Endothelial cell of umbilical vein (primary cell): ENCODE results near the gene KLC3. TPM values are rescaled to one million over a fixed set of nuclear protein-coding genes. Genes with fewer than 3 reads are reported as not detected.

Experiments used
- BruUV-seq: library from RNA; stranded (reverse); fragments of 400-500 nt; replicated peaks from 2 replicates; lab custom pipeline; 2021; lab: Mats Ljungman, UMichigan
- CTCF ChIA-PET: fragments of 300-600, 350-600 bp; sonication (Branson Sonifier 250); formaldehyde crosslinking; loops from one replicate; lab custom pipeline; 2021; ENCODE audit warnings: antibody characterized with exemption, inconsistent platforms; lab: Charles Lee
- POLR2A ChIA-PET: fragments of 300-600, 350-600 bp; sonication (Branson Sonifier 250); formaldehyde crosslinking; loops from one replicate; lab custom pipeline; 2021; ENCODE audit warnings: antibody characterized with exemption, inconsistent platforms; lab: Charles Lee
- DNase-seq: peaks from one replicate; pipeline ENCODE4 v3.0.0-alpha.2; 2011; ENCODE audit warnings: low read depth, low spot score
- FAIRE-seq: peaks from 2 replicates; lab custom pipeline; 2011; peaks lifted over from hg19 to GRCh38; lab: Jason Lieb, UNC
- H2AFZ ChIP-seq: 2 replicates; pipeline ENCODE4 v1.6.0; 2012; ENCODE audit warnings: low read depth, low read length, control low read depth, inconsistent platforms
- H3K27ac ChIP-seq: 2 replicates; pipeline ENCODE4 v1.5.1; 2011; ENCODE audit warnings: low read depth, mild to moderate bottlenecking, control low read depth, low read length, moderate library complexity; ENCODE audit not compliant: insufficient read depth
- H3K27me3 ChIP-seq, 2 experiments: 2 replicates each; pipeline versions ENCODE4 v1.6.0 to v1.6.1; 2011; ENCODE audit warnings: low read length in 2 of 2, mixed read lengths in 1 of 2; ENCODE audit not compliant: control insufficient read depth in 2 of 2, insufficient read depth in 2 of 2
- H3K36me3 ChIP-seq, 2 experiments: 2 replicates in 1 of 2; 3 replicates in 1 of 2; pipeline ENCODE4 v1.5.1; 2011; ENCODE audit warnings: low read length in 2 of 2, mild to moderate bottlenecking in 1 of 2, moderate library complexity in 1 of 2; ENCODE audit not compliant: control insufficient read depth in 2 of 2, insufficient read depth in 2 of 2; ENCODE audit errors: extremely low read depth in 1 of 2
- H3K4me1 ChIP-seq: 3 replicates; pipeline ENCODE4 v1.5.1; 2011; ENCODE audit warnings: mild to moderate bottlenecking, low read length; ENCODE audit not compliant: control insufficient read depth, insufficient read depth; ENCODE audit errors: extremely low read depth
- H3K4me2 ChIP-seq: 2 replicates; pipeline ENCODE4 v1.6.1; 2011; ENCODE audit warnings: low read length, control low read depth, mixed read lengths; ENCODE audit not compliant: insufficient read depth
- H3K4me3 ChIP-seq, 3 experiments: fragments of 200-600 bp in 1 of 3; sonication (generic), shearing (Covaris generic) in 1 of 3; replicated peaks in 1 of 3; 2 replicates each; pipeline ENCODE4 v1.5.1; 2011 to 2016; ENCODE audit warnings: control low read depth in 3 of 3, low read length in 3 of 3, mild to moderate bottlenecking in 2 of 3, inconsistent platforms in 1 of 3, low read depth in 1 of 3, moderate library complexity in 1 of 3; ENCODE audit not compliant: insufficient read depth in 1 of 3
- H3K79me2 ChIP-seq: 2 replicates; pipeline ENCODE4 v1.6.0; 2012; ENCODE audit warnings: low read length, inconsistent platforms; ENCODE audit not compliant: control insufficient read depth, insufficient read depth
- H3K9ac ChIP-seq: replicated peaks from 2 replicates; pipeline ENCODE3; 2011; ENCODE audit warnings: low read length, control low read depth; ENCODE audit not compliant: insufficient read depth; ENCODE audit errors: extremely low read depth
- H3K9me1 ChIP-seq: replicated peaks from 3 replicates; pipeline ENCODE4 v1.6.0; 2011; ENCODE audit warnings: mild to moderate bottlenecking, low read length; ENCODE audit not compliant: control insufficient read depth, insufficient read depth; ENCODE audit errors: extremely low read depth
- H3K9me3 ChIP-seq: replicated peaks from 2 replicates; pipeline ENCODE4 v1.5.1; 2012; ENCODE audit warnings: low read length, inconsistent platforms; ENCODE audit not compliant: control insufficient read depth, insufficient read depth
- H4K20me1 ChIP-seq: replicated peaks from 2 replicates; pipeline ENCODE3; 2011; ENCODE audit warnings: mild to moderate bottlenecking, low read length; ENCODE audit not compliant: control insufficient read depth, insufficient read depth; ENCODE audit errors: extremely low read depth
- GATA2 ChIP-seq: IDR thresholded peaks from 2 replicates; pipeline ENCODE4 v1.7.0; 2011; ENCODE audit warnings: low read depth, mild to moderate bottlenecking, moderate library complexity, mixed read lengths, low read length; ENCODE audit not compliant: insufficient read length, insufficient read depth
- MYC ChIP-seq: IDR thresholded peaks from one replicate; pipeline ENCODE4 v1.6.1; 2011; ENCODE audit warnings: mild to moderate bottlenecking, low read depth, low read length
- POLR2A ChIP-seq: IDR thresholded peaks from 2 replicates; pipeline ENCODE4 v1.6.1; 2012; ENCODE audit warnings: low read depth, mild to moderate bottlenecking, control low read depth, low read length
- POLR2AphosphoS5 ChIP-seq: IDR thresholded peaks from 2 replicates; pipeline ENCODE4 v1.6.1; 2012; ENCODE audit warnings: low read depth, mild to moderate bottlenecking, control low read depth, low read length, moderate library complexity; ENCODE audit not compliant: insufficient read depth
- dilution Hi-C: fragments of 300-500 bp; cut with MboI; formaldehyde crosslinking; loops from one replicate; pipeline ENCODE4 v1.15.0; 2019; ENCODE audit warnings: low sequenced_read_pairs; ENCODE audit not compliant: extremely low pct_ligation_motif_present
- intact Hi-C: fragments of 100-400 bp; cut with micrococcal nuclease; formaldehyde crosslinking; loops from one replicate; pipeline ENCODE4 v1.10.0; 2022
- polyA plus RNA-seq, 4 experiments: library from polyadenylated mRNA; depleted of rRNA in 3 of 4; stranded (reverse) in 3 of 4; unstranded in 1 of 4; fragments of >200 nt; gene quantifications; 2 replicates each; pipeline versions ENCODE4 v1.2.1 to v1.2.3, GENCODE V29; 2011 to 2012; ENCODE audit warnings: missing spikeins in 1 of 4
- total RNA-seq: library from RNA; stranded (reverse); gene quantifications from 2 replicates; pipeline ENCODE4 v1.2.3, GENCODE V29; 2021
- TF ChIP-seq, protein P1 (sequence below): IDR thresholded peaks from 2 replicates; pipeline ENCODE4 v1.6.1; 2011; ENCODE audit not compliant: insufficient read depth, insufficient read length
- TF ChIP-seq, protein P2 (sequence below), 2 donors: IDR thresholded peaks; 1 replicate in 1 of 2; 2 replicates in 1 of 2; pipeline ENCODE4 v1.5.1; 2011; ENCODE audit warnings: low read length in 2 of 2, mild to moderate bottlenecking in 2 of 2, moderate library complexity in 2 of 2, control low read depth in 1 of 2, inconsistent platforms in 1 of 2, low read depth in 1 of 2; ENCODE audit not compliant: insufficient read depth in 1 of 2; ENCODE audit errors: extremely low read depth in 1 of 2

KLC3 gene
- total and polyA plus RNA-seq, 2 donors (not counting 3 experiments of a cell fraction or from before 2014, with no cell fraction given): not detected

DNA sequence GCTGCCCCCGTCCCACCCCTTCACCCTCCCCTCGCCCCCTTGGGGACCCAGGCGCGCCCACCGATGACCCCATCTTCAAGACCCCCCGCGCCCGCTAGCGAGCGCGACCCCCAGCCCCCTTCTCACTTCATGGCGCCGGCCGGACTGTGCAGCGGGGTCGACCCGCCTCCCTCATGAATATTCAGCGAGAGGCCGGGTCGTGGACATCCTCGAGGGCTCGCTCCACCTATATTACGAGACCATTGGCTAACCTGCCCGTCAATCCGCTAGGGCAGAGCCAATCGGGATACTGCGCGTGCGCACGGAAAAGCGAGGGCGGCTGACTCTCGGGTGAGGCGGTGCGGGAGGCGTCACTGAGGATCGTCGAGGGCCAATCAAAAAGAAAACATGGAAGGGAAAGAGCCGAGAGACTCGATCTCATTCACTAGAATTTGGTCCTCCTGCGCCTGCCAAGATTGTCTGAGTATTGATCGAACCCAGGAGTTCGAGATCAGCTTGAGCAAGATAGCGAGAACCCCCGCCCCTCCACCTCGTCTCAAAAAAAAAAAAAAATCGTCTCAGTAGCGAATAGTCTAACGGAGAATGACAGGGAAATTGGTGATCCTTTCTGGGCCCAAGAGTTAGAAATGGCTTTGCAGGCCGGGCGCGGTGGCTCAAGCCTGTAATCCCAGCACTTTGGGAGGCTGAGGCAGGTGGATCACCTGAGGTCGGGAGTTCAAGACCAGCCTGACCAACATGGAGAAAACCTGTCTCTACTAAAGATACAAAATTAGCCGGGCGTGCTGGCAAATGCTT lies 30.1 kb downstream of the KLC3 start, which contains the start of gene ERCC2:
Gene ERCC2, minus strand, starts transcription at position 164 of the 795 bp plus-strand sequence. Its CDS starts 33 bp downstream, at position 131.
- peak; percentile 99 for FAIRE-seq
- Histone ChIP-seq H3K4me1 (peaks cover 5% of the 10 kb centered on the region), H3K9me1 (no peaks in the 10 kb centered on the region), H3K27ac (peak within 1 kb of the TSS; percentile 67), H3K4me2 (peak within 1 kb of the TSS; percentile 83), H3K36me3 (peaks cover 0 to 3% of the 10 kb centered on the region in 2 experiments), H4K20me1 (no peaks in the 10 kb centered on the region), H3K79me2 (peaks cover 18% of the 10 kb centered on the region), H2AFZ (peak within 1 kb of the TSS; percentile 95), H3K9ac (peak within 1 kb of the TSS; percentile 81), H3K27me3 (no peaks in the 10 kb centered on the region), H3K9me3 (no peaks in the 10 kb centered on the region), H3K4me3 (peak within 1 kb of the TSS; percentile 76 to 98 (median 86))
- BruUV-seq: TSS peak; percentile 98
- ChIA-PET CTCF (interaction anchor here (1.0 to 1.3 kb wide), 6 partner anchors 16 to 108 kb away, joined by 3 to 5 read pairs (median 4); no protein-coding TSS in a partner anchor), POLR2A (no interaction called here)
- intact Hi-C loops (loop anchor here (1.0 kb wide), 1 partner anchor 28 kb away; no protein-coding TSS in a partner anchor), dilution Hi-C loops (no loop called here)
- peak; percentile 99 for DNase-seq
- TF ChIP-seq POLR2A (peak; percentile 19), MYC (no peak)

GRCh38 chr19:45376045-45376724 lies 35.6 kb downstream of the KLC3 start:
- ChIA-PET CTCF (no interaction called here), POLR2A (no interaction called here)
- intact Hi-C loops (loop anchor here (1.0 to 2.0 kb wide), 2 partner anchors 22 to 49 kb away; no protein-coding TSS in a partner anchor), dilution Hi-C loops (no loop called here)
- no peaks in the 10 kb centered on the region for H3K27me3 ChIP-seq
- H3K9ac ChIP-seq: no peak overlapping the region
- peak; percentile 94 for FAIRE-seq
- H3K9me1 ChIP-seq: no peaks in the 10 kb centered on the region
- H3K36me3 ChIP-seq: no peaks in the 10 kb centered on the region
- no peaks in the 10 kb centered on the region for H3K79me2 ChIP-seq
- no peak overlapping the region for H3K4me3 ChIP-seq
- peak overlapping the region; percentile 11 for H3K4me2 ChIP-seq
- peak overlapping the region; percentile 69 for H3K27ac ChIP-seq
- BruUV-seq: TSS peak; percentile 17
- H3K4me1 ChIP-seq: peaks cover 12% of the 10 kb centered on the region
- peak; percentile 85 for DNase-seq
- no peaks in the 10 kb centered on the region for H3K9me3 ChIP-seq
- H4K20me1 ChIP-seq: no peaks in the 10 kb centered on the region
- no peak for TF ChIP-seq GATA2
- TF ChIP-seq, protein P1, sequence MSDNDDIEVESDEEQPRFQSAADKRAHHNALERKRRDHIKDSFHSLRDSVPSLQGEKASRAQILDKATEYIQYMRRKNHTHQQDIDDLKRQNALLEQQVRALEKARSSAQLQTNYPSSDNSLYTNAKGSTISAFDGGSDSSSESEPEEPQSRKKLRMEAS: peak; percentile 64
- TF ChIP-seq POLR2AphosphoS5: peak; percentile 85
- TF ChIP-seq, protein P2, sequence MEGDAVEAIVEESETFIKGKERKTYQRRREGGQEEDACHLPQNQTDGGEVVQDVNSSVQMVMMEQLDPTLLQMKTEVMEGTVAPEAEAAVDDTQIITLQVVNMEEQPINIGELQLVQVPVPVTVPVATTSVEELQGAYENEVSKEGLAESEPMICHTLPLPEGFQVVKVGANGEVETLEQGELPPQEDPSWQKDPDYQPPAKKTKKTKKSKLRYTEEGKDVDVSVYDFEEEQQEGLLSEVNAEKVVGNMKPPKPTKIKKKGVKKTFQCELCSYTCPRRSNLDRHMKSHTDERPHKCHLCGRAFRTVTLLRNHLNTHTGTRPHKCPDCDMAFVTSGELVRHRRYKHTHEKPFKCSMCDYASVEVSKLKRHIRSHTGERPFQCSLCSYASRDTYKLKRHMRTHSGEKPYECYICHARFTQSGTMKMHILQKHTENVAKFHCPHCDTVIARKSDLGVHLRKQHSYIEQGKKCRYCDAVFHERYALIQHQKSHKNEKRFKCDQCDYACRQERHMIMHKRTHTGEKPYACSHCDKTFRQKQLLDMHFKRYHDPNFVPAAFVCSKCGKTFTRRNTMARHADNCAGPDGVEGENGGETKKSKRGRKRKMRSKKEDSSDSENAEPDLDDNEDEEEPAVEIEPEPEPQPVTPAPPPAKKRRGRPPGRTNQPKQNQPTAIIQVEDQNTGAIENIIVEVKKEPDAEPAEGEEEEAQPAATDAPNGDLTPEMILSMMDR (IDR thresholded peaks at IDR 0.05; ENCODE audit: extremely low read depth in 1 of 2, insufficient read depth in 1 of 2, low read depth in 1 of 2, low read length in 2 of 2): no peak
- no peak for TF ChIP-seq MYC
- H2AFZ ChIP-seq: peak overlapping the region; percentile 51
